Measurements from ENCODE around the gene MCM7. TPM values are rescaled to one million over a fixed set of nuclear protein-coding genes. Genes with fewer than 3 reads are reported as not detected.

Gene MCM7
- total and polyA plus RNA-seq, 2 of the 13 experiments (the other 11 are each of a cell fraction or from before 2014, with no cell fraction given), result 84.5 to 214 TPM

DNA sequence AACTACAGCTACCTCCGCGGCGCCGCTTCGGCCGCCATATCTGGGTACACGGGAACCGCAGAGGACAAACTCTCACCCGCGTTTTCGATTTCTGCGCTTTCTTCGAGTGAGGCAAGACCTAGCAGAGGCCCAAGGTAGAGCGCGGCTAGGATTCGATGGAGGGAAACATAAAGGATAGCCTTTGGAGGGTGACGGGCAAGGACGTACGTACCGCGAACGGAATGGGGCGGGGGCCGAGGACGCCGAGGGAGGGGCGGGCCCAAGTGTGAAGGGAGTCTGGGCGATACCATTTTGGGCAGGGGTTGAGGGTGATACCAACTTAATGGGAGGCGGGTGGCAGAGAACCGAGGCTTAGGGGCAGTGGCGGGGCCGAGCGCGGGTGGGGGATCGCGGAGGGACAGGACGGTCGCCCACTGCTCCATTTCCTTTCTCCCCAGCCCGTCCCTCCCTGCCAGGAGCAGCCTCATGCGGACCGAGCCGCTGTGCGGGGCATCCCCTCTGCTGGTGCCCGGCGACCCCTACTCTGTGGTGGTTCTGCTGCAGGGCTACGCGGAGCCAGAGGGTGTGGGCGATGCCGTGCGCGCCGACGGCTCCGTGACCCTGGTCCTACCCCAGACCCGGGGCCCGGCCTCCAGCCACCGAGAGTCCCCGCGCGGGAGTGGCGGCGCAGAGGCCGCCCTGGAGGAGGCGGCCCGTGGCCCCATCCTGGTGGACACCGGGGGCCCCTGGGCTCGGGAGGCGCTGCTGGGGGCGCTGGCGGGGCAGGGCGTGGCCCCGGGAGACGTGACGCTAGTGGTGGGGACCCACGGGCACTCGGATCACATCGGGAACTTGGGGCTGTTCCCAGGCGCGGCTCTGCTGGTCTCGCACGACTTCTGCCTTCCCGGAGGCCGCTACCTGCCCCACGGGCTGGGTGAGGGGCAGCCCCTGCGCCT, 26.0 kb upstream of the MCM7 start, which contains the start of gene MBLAC1 (continued):
- TF ChIP-seq ZFP41 (CRISPR knock-in tag; IDR thresholded peaks at IDR 0.05; ENCODE audit: borderline replicate concordance) (no peak; the same call in 1 of the 2 replicates), POLR2G (IDR thresholded peaks at IDR 0.05; ENCODE audit: low read depth, low read length) (peak; percentile 84), YEATS4 (CRISPR knock-in tag; IDR thresholded peaks at IDR 0.05; ENCODE audit: borderline replicate concordance) (peak; percentile 61; the same call in 1 of the 2 replicates), POLR2A (IDR thresholded peaks at IDR 0.05; ENCODE audit: insufficient read depth in 1 of 2, low read depth in 2 of 2, low read length in 2 of 2) (peak in 1 of 2 experiments; percentile 78; a peak in 2 of 4 replicates), PTBP1 (IDR thresholded peaks at IDR 0.05; ENCODE audit: low read depth, low read length, poor library complexity, severe bottlenecking) (no peak), SALL2 (CRISPR knock-in tag; IDR thresholded peaks at IDR 0.05) (no peak), ZFP82 (CRISPR knock-in tag; IDR thresholded peaks at IDR 0.05; ENCODE audit: borderline replicate concordance) (peak; percentile 85; the same call in 1 of the 2 replicates), ZNF746 (CRISPR knock-in tag; IDR thresholded peaks at IDR 0.05) (no peak), ETV6 (CRISPR knock-in tag; conservative IDR thresholded peaks at IDR 0.05) (no peak; the same call in 1 of the 2 replicates), ISL2 (CRISPR knock-in tag; IDR thresholded peaks at IDR 0.05) (no peak), SMAD9 (CRISPR knock-in tag; IDR thresholded peaks at IDR 0.05) (no peak), ZNF644 (CRISPR knock-in tag; IDR thresholded peaks at IDR 0.05; ENCODE audit: low read depth) (no peak), ZBTB7A (CRISPR knock-in tag; IDR thresholded peaks at IDR 0.05) (no peak), REPIN1 (CRISPR knock-in tag; IDR thresholded peaks at IDR 0.05; ENCODE audit: borderline replicate concordance, low read depth) (peak; percentile 70; the same call in 1 of the 2 replicates), ZC3H4 (CRISPR knock-in tag; IDR thresholded peaks at IDR 0.05; ENCODE audit: borderline replicate concordance) (0 out of 2 replicates have a peak, but pooled peaks have one; percentile 10), ZNF160 (CRISPR knock-in tag; IDR thresholded peaks at IDR 0.05) (peak; percentile 42; the same call in 1 of the 2 replicates), HOXD1 (CRISPR knock-in tag; IDR thresholded peaks at IDR 0.05) (peak; percentile 19; the same call in 1 of the 2 replicates), KMT2A (CRISPR knock-in tag; IDR thresholded peaks at IDR 0.05) (peak; percentile 47; the same call in 1 of the 2 replicates), PHF5A (CRISPR knock-in tag; IDR thresholded peaks at IDR 0.05; ENCODE audit: low read depth, unreplicated experiment) (peak; percentile 10), NFKBIZ (CRISPR knock-in tag; IDR thresholded peaks at IDR 0.05) (no peak), SETDB1 (CRISPR knock-in tag; IDR thresholded peaks at IDR 0.05; ENCODE audit: borderline replicate concordance) (no peak), ZNF292 (CRISPR knock-in tag; IDR thresholded peaks at IDR 0.05; ENCODE audit: borderline replicate concordance, low read depth) (0 out of 2 replicates have a peak, but pooled peaks have one; percentile 34), MAFK (conservative IDR thresholded peaks at IDR 0.05 in 1 of 2, IDR thresholded peaks at IDR 0.05 in 1 of 2; ENCODE audit: low read length in 2 of 2) (no peak), ZNF546 (CRISPR knock-in tag; conservative IDR thresholded peaks at IDR 0.05) (0 out of 2 replicates have a peak, but pooled peaks have one; percentile 21), SOX5 (CRISPR knock-in tag; IDR thresholded peaks at IDR 0.05; ENCODE audit: borderline replicate concordance) (no peak), NR2C2 (CRISPR knock-in tag; IDR thresholded peaks at IDR 0.05; ENCODE audit: borderline replicate concordance) (peak; percentile 19; the same call in 1 of the 2 replicates), GATA4 (IDR thresholded peaks at IDR 0.05; ENCODE audit: borderline replicate concordance, low read depth) (peak; percentile 57; the same call in 1 of the 2 replicates)
- TF ChIP-seq, protein P1, sequence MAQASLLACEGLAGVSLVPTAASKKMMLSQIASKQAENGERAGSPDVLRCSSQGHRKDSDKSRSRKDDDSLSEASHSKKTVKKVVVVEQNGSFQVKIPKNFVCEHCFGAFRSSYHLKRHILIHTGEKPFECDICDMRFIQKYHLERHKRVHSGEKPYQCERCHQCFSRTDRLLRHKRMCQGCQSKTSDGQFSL (CRISPR knock-in tag; IDR thresholded peaks at IDR 0.05), result peak; percentile 57
- TF ChIP-seq, protein P2, sequence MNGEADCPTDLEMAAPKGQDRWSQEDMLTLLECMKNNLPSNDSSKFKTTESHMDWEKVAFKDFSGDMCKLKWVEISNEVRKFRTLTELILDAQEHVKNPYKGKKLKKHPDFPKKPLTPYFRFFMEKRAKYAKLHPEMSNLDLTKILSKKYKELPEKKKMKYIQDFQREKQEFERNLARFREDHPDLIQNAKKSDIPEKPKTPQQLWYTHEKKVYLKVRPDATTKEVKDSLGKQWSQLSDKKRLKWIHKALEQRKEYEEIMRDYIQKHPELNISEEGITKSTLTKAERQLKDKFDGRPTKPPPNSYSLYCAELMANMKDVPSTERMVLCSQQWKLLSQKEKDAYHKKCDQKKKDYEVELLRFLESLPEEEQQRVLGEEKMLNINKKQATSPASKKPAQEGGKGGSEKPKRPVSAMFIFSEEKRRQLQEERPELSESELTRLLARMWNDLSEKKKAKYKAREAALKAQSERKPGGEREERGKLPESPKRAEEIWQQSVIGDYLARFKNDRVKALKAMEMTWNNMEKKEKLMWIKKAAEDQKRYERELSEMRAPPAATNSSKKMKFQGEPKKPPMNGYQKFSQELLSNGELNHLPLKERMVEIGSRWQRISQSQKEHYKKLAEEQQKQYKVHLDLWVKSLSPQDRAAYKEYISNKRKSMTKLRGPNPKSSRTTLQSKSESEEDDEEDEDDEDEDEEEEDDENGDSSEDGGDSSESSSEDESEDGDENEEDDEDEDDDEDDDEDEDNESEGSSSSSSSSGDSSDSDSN (CRISPR knock-in tag; IDR thresholded peaks at IDR 0.05), result peak; percentile 27

All from HepG2 (cell line).